Transverse colon (tissue), 4 donors: ENCODE data around the gene MRFAP1L1.

Experiments used
- POLR2AphosphoS5 ChIP-seq, 3 donors: sonication (generic); formaldehyde crosslinking; IDR thresholded peaks; one replicate each; pipeline ENCODE4 v1.6.1; 2016; ENCODE audit warnings: antibody characterized with exemption in 3 of 3
- TF ChIP-seq, protein P1 (sequence below), 5 experiments: fragments of 200-600 bp in 3 of 5; fragments of 450-650 bp in 2 of 5; sonication (generic) in 3 of 5; IDR thresholded peaks; 1 replicate in 2 of 5; 2 replicates in 3 of 5; pipeline ENCODE4 v1.5.1; 2016 to 2017; ENCODE audit warnings: antibody characterized with exemption in 5 of 5, inconsistent platforms in 3 of 5, mild to moderate bottlenecking in 2 of 5, moderate library complexity in 1 of 5

- TF ChIP-seq, protein P1, sequence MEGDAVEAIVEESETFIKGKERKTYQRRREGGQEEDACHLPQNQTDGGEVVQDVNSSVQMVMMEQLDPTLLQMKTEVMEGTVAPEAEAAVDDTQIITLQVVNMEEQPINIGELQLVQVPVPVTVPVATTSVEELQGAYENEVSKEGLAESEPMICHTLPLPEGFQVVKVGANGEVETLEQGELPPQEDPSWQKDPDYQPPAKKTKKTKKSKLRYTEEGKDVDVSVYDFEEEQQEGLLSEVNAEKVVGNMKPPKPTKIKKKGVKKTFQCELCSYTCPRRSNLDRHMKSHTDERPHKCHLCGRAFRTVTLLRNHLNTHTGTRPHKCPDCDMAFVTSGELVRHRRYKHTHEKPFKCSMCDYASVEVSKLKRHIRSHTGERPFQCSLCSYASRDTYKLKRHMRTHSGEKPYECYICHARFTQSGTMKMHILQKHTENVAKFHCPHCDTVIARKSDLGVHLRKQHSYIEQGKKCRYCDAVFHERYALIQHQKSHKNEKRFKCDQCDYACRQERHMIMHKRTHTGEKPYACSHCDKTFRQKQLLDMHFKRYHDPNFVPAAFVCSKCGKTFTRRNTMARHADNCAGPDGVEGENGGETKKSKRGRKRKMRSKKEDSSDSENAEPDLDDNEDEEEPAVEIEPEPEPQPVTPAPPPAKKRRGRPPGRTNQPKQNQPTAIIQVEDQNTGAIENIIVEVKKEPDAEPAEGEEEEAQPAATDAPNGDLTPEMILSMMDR (IDR thresholded peaks at IDR 0.05), result no peak
- no peak for TF ChIP-seq POLR2AphosphoS5 (IDR thresholded peaks at IDR 0.05)
Observed at GRCh38 chr4:6695660-6696610, 13.7 kb downstream of the MRFAP1L1 start.
